NCI-H510A (cell line): ENCODE results near the gene KLF6.

ENCODE experiments used
- DNase-seq: peaks from one replicate; lab custom pipeline; 2025; lab: John Stamatoyannopoulos, UW

Gene KLF6

DNA sequence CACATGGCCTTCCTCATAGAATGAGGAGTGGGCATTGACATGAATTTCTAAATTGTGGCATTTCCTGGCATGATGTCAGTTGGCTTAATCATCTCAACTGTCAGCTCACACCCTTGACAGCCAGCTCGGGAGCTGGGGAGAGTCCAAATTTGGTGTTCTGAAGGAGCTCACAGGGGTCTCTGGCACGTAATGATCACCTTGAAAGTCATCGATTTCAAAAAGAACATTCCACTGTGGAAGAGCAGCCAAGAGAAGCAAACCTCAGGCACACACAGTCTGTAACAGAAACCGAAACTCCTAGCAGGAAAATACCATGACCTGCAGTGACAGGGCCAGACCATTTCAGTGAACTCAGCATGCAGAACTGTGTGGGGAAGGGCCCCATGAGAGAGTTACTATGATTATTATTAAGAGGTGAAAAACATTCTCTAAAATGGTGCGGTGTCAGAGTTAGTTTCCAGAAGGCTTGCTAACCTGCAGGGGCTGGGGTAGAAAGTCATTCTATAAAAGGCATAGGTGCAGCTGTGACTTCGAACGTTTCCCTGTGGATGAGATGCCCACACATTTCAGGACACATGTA lies 26.4 kb upstream of the KLF6 start:
- DNase-seq: no peak

DNA sequence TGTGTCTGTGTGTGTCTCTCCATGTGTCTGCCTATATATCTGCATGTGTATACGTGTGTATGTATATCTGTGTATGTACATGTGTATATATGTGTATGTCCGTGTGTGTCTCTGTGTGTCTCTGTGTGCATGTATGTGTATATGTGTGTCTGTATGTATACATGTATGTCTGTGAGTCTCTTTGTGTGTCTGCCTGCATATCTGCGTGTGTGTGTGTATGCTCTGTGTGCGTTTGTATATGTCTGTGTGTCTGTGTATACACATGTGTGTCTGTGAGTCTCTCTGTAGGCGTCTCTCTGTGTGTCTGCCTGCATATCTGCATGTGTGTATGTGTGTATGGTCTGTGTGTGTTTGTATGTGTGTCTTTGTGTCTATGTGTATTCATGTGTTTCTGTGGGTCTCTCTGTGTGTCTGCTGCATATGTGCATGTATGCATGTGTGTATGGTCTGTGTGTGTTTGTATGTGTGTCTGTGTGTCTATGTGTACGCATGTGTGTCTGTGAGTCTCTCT lies 23.7 kb upstream of the KLF6 start:
- DNase-seq: no peak

DNA sequence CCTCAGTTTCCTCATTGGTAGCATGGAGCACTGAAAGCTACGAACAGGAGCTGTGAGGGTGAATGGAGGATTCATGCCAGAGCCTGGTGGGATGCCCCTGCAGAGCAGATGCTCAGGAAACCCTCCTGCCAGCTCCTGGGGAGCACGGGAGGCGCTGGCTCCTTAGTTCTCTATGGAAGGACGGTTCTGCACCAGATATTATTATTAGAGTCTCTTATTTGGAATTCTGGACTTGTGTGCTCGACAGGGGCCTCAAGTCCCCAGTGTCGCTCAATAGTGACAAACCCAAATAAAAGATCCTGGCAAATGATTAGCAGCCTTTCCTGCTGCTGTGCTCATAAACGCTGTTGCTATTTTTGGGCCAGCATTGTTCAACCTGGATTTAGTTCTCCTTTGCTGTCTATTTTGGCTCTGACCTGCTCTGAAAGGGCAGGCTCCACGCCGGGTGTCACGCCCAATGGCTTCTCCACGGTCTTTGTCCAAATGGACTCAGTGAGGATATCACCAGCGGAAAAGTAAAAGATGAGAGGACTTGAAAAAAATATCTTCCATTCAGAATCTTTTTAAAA lies 23.0 kb upstream of the KLF6 start:
- no peak for DNase-seq

DNA sequence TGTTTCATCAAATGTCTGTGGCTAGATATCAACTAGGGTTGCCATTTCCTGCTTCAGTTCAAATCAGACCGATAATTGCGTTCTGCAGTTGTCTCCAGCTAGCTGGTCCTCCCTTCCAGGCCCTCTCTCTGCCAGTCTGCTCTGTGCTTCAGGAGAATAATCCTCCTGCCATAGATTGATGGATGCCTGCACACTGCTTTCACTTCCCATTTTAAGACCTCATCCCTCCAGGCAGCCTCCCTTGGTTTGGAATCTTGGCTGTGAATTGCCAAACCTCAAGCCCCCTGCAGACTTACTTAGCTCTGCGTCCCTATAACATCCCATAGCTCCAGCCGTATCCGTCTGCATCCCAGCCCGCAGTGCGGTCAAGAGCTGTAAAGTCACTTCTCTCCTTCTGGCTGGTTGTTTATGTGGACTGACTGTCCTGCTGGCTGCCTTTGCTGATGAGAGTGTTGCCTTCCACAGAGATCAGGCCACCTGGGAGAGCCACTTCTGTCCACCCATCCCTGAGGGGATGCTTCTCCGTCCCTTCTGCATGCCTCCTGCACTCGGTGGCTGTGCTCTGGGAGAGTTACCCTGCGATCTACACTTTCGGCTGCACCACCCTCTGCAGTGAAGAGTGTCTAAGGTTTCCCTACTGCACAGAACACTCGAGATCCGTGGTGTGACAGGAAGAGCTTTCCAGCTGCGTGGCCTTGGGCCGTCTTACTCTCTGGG lies 22.4 kb upstream of the KLF6 start:
- no peak for DNase-seq

DNA sequence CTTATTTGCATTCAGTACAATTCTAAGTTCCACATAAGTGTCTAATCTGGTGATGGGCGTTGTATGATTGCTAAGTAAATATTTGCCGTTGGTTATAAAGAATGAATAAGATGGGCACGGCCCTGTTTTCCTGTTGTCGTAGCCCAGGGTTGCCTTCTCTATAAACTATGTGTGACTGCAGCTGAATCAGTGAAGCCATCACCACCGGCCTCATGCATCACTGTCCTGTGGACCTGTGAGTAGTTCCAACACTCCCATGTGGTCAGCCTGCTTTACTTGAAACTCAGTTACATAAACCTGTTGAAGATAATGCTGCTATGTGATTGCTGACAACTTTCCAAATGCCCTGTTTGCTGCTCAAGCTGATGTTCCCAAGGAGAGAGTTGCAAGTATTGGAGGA lies 21.6 kb upstream of the KLF6 start:
- DNase-seq: no peak

DNA sequence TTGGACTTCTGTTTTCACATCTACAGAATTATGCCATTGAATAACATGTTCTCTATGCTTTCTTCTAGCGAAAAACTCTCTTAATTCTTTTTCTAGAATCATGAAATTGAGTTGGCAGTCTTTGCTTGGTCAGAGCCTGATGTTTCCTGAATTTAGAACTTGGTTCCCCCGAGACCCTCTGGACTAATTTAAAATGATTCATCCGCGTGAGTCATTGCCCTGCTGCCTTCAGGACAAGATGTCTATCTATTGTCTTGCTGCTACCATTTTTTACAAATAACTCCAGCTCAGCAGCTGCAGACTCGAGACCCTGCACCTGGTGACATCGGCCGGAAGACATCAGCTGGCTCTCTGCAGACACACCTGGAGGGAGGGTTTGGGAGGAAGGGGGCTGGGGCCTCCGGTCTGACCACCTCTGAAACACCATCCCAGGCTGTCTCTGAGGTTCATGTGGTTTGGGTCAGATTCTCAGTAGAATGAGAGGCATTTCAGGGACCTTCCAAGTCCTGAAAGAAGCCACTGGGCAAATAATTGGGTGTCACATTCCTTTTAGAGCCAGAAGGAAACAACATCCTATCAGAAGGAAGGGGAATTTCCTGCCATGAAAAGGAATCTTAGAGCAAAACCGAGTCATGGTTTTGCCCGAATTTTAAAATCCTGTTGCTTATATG lies 20.9 kb upstream of the KLF6 start:
- no peak for DNase-seq

DNA sequence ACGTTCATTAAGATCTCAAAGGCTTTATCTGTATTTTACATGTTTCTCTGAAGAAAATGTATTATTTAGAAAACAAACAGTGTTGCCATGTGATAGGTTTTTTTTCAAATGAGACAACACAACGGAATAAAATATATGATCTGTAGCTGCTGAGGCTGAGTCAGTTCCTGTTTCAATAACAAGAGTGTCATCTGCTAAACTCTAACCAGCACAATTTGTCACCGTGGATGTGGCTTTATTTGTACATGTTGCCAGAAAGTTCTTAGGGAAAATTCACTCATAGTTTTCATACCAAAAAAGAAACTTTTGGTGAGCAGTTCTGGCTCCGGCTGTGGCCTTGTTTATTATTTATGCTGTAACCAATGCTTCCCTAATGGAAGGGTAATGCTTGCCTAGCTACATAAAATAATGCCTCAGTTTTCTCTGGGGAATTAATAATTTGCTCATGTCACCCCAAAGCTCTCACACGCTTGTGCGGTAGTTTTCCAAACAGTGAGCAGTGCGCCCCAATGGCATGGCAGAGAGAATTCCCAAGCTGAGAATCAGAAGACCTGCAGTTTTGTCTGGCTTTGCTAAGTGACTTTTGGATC lies 20.3 kb upstream of the KLF6 start:
- no peak for DNase-seq

DNA sequence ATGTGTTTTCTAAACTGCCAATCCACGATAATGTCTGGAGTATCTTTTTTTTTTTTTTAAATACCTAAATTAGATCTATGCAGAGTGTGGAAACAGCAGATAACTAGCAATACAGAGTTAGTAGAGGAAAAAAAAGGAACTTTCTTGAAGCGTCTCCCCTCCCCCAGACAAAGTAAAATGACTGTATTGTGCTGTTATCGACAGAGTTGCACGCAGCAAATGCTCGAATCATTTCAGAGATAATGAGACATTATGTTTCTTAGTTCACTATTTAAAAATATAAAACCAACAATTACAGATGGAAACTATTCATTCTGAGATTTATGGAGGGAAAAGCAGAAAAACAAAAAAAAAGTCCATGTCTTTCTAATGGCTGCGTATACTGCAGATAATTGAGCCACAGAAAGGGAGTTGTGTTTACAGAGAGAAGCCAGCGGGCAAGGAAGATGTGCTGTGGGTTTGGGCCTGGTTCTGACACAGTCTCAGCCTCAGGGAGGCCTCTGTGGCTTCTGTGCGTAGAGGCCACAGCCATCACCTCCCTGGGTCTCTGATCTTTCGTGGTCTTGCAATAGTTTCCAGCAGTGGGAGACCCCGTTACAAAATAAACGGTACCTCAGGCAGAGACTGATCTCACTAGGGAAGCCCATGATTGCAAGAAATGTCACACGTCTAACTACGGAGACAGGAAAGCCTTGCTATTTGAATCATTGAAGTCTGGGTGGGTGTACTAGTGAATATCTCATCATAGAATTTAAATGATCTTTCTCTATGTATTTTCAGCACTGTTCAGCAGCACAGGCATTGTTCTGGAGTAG lies 19.1 kb upstream of the KLF6 start:
- no peak for DNase-seq

DNA sequence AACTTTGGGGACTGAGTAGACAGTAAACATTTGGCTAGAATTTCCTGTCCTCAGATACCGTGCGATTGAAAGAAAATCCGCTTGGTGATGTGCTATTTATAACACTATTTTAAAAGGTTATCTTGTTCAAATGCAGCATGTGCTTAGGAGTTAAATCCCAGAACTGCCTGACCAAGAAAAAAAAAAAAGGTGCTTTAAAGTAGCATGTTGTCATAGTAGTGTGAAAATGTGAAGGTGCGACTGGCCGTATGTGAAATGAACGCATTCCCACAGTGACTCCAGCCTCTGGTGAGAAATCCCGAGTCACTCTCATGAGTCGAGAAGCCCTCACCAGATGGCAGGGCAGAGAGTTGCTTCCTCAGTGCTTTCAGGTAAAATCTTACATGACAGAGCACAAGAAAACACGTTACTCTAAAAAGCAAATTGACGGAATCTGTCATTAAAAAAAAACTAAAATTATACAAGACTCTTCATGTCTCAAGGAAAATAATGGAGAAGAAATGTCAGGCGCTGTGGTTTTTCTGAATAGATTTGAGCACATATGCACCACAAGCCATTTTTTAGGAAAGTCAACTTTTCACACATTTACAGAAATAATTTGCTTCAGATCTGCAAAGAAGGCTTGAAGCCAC lies 18.4 kb upstream of the KLF6 start:
- DNase-seq: no peak

DNA sequence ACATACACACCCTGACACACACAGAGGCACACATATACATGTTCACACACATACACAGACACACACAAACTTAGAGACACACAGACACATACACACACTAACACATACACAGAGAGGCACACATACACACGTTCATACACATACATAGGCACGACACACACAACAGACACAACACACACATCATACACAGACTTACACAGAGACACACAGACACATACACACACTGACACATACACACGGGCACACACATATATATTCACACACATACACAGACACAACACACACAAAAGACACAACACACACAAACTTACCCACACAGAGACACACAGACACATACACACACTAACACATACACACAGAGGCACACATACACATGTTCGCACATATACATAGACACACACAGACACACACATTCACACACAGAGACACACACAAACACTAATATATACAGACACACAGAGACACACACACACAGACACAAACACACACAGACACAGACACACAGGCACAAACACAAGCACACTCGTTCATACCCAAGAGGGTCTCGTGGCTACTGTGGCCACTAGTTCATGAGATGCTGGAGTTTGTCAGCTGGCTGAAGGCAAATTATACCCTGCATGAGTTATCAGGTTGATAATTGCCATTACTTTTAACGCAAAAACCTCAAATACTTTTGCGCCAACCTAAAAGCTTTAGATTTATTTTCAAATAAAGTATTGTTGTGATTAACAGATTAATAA lies 17.7 kb upstream of the KLF6 start:
- DNase-seq: no peak

DNA sequence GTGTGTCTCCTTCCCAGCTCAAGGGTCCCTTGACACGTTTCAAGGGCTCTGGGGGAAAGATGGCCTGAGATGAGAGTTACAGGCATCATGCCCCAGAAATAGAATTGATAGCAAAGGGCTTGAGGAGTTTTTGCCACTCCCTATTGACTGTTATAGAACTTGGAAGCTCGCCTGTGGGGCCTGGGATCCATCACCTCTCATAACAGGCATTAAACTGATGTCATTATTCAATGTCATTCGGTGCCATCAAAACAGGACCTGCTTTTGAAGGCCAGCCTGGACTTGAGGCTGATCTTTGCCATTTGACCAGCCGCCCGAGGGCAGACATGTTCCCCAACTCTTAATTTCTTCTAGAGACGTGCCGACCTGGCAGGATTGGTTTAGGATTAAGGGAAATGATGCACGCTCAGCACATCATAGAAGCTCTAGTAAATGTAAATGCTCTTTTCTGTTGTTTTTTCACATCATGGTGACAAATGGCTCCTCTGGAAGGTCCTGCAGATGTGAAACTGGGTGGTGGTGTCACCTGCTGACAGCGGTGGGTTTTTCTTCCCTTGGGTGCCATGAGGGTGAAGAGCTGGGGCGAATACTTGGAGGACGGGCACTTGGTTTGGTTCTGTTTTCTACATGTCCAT lies 16.7 kb upstream of the KLF6 start:
- DNase-seq: no peak

DNA sequence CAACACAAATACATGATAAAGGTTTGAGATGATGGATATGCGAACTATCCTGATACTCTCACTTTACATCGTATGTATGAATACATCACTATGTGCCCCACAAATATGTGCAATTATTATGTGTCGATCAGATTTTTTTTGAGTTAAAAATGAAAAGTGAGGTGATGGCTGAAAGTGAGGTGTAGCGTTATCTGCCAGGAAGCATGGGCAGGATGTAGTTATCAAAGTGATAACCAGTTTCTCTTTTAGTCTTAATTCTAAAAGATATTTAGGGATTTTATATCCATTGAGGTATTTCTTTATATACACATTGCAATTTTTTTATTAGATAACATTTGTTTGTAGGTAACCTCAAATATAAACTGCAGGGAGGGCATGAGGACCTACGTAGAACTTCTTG lies 15.6 kb upstream of the KLF6 start:
- DNase-seq: no peak

DNA sequence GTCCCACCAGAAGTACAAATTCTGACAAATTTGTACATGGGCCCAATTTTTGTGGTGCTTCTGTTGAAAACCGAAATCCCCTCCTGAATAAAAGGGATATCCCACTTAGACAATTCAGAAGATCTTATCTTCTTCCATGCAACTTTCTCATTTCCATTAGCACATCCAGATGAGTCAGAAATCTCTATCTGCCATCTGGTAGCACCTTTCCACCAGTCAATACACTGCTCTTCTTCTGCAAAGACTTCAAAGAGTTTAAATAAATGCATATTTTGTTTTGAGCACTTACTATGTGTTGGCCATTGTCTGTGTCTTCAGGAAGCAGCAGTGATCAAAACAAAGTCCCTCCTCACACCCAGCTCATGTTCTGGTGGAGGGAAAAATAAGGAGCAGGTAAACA lies 12.7 kb upstream of the KLF6 start:
- DNase-seq: no peak

DNA sequence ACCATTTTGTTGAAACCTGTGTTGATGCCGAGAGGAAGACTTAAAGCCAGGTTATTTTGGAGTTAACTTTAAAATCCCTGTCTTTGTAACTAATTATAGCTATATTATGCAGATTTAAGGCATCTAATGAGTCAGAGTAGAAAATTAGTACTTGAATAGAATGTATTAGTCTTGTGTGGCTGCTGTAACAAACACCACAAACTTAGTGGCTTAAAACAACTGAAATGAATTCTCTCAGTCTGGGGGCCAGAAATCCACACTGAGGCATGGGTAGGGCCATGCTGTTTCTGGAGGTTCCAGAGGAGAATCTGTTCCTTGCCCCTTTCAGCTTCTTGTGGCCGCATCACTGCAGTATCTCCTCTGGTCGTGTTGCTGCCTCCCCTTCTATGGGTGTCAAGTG lies 8.5 kb upstream of the KLF6 start:
- DNase-seq: no peak

DNA sequence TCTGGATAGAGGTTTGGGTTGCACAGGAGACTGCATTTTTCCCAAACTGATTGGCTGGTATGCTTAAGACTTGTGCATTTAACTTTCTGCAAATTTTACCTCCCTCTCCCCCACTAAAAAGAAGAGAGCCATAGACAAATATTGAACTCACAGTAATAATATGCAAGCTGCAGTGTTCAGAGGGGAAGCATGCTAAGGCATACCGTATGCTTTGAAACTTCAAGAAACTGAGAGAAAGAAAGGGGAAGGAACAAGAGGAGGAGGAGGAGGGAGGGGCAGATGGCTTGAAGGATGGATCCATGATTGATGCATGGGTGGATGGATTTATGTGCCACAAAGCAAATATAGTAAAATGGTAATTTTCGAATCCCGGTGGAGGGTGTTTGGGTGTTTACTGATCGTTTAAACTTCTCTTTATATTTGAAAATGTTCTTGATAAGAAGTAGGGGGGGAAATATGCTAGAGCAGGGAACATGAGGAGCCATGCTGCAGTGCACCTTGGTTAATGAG lies 7.8 kb upstream of the KLF6 start:
- DNase-seq: no peak

DNA sequence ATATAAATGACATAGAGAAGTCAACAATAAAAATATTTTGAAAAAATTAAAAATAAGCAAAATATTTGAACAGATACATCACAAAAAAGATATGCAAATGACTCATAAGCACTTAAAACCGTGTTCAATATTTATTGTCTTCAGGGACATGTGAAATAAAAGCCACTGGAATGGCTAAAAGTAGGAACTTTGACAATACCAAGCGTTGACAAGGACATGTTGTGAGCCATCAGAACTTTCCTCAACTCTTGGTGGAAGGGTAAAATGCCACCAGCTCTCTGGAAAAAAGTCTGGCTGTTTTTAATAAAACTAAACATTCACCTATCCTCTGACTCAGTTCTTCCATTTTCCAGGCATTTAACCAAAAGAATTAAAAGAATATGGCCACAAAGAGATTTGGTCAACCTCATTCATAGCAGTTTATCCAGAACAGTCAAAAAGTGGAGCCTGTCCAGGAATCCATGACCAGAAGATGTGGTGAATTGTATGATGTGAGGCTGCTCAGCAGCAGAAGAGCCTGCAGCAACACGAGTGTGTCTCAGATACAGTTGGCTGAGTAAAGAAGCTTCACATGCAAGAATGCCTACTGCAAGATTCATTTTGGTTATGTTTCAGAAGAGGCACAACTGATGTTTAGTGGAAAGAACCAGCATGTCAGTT lies 7.1 kb upstream of the KLF6 start:
- no peak for DNase-seq

DNA sequence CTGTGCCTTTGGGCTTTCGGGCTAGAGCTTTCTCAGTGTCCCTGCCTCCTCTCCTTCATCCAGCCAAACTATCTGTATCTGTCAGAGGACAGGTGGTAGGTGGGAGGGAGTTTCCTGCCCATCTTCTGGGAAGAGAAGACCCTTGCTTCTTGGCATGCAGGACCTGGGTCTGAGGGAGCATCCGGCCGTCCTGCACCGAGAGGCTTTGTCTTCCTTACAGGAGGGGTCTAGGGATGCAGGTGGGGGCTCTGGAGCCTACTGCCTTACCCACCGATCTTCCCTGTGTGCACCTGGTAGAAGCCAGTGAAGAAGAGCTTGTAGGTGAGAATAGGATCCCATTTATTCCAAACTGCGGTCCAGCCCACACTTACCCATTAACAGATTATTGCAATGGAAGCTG lies 5.8 kb upstream of the KLF6 start:
- no peak for DNase-seq

DNA sequence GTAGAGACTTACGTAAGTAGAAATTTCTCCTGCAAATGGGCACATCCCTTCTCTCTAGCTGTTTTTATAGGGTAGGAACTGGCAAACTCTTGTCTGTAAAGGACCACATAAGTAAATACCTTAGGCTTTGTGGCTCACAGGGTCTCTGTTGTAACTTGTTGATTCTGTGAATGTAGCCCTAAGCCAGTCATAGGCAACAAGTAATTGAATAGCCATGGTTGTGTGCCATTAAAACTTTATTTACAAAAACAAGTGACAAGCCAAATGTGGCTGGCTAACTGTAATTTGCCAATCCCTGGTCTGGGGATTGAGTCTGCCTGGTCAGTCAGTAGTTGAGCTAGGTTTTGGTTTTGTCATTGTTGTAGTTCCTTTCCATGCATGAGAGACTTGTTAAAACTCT lies 5.3 kb upstream of the KLF6 start:
- DNase-seq: no peak

DNA sequence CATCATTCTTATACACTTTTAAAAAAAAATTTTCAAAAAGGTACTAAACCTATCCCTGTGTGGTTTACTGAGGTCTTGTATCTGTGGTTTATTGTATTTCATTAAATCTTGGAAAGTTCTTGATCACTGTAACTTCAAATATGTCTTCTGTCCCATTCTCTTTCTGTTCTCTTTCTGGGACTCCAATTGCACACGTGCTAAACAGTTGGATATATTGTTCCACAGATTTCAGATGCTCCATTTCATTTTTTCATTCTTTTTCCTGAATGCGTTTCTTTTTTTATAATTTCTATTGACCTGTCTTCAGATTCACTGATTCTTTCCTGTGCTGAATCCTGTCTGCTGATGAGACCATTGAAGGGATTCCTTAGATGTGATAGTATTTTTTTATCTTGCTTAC lies 4.6 kb upstream of the KLF6 start:
- no peak for DNase-seq
